ENCODE results near the gene ISX. TPM values are rescaled to one million over a fixed set of nuclear protein-coding genes. Genes with fewer than 3 reads are reported as not detected.

The ISX gene
- total and polyA plus RNA-seq, 10 of the 15 experiments (the other 5 are each of a cell fraction or from before 2014, with no cell fraction given) = 0.05 to 0.66 (median 0.25) TPM

GRCh38 chr22:35074583-35074982 is 8.6 kb downstream of the ISX start:
- intact Hi-C loops (cut with micrococcal nuclease; ENCODE audit: unreplicated experiment) = no loop called here

More at GRCh38 chr22:35074583-35074982, 8.6 kb downstream of the ISX start:
- FAIRE-seq (no peak), ATAC-seq (no peak), DNase-seq (ENCODE audit: low read depth, low spot score) (no peak)
- Histone ChIP-seq H4K20me1 (ENCODE audit: control insufficient read depth, insufficient read depth) (no peaks in the 10 kb centered on the region), H3K4me1 (ENCODE audit: control insufficient read depth, insufficient read depth, low read length) (peaks cover 5% of the 10 kb centered on the region; the same call in 1 of the 2 replicates), H3K4me3 (no peak overlapping the region), H3K4me2 (ENCODE audit: control insufficient read depth, insufficient read depth) (no peak overlapping the region), H3K9ac (ENCODE audit: control insufficient read depth, insufficient read depth, low read length) (no peak overlapping the region), H2AFZ (ENCODE audit: control insufficient read depth, low read depth, low read length) (peak overlapping the region; percentile 44; the same call in 1 of the 2 replicates), H3K27me3 (replicated peaks in 1 of 2; ENCODE audit: control insufficient read depth in 2 of 2, insufficient read depth in 2 of 2, low read length in 1 of 2) (no peaks in the 10 kb centered on the region), H3K79me2 (ENCODE audit: control insufficient read depth, insufficient read depth, low read length) (no peaks in the 10 kb centered on the region), H3K27ac (ENCODE audit: control insufficient read depth, insufficient read depth) (no peak overlapping the region), H3K36me3 (ENCODE audit: control insufficient read depth in 2 of 2, insufficient read depth in 2 of 2, low read length in 1 of 2) (no peaks in the 10 kb centered on the region), H3K9me3 (replicated peaks; ENCODE audit: control insufficient read depth, insufficient read depth, low read length) (no peaks in the 10 kb centered on the region; the same call in 2 of the 3 replicates)
- BruUV-seq (replicated peaks) = TSS peak; percentile 36
- ChIA-PET POLR2A (no interaction called here), RAD21 (ENCODE audit: unreplicated experiment) (no interaction called here), CTCF (no interaction called here), SMC1A (ENCODE audit: uncharacterized antibody, unreplicated experiment) (interaction anchor here (1.4 kb wide), 1 partner anchor 54 kb away, joined by 3 read pairs; no protein-coding TSS in a partner anchor)
- 41% methylated on average over 4 of the region's 4 CpGs for WGBS (ENCODE audit: insufficient coverage, insufficient replicate concordance, low lambda C conversion rate, missing lambda C conversion rate)
- in situ Hi-C loops (cut with MboI) = no loop called here
- TF ChIP-seq EP300 (IDR thresholded peaks at IDR 0.05; ENCODE audit: borderline replicate concordance in 1 of 2, control insufficient read depth in 1 of 2, low read depth in 2 of 2, low read length in 2 of 2) = no peak
- TF ChIP-seq GABPA (IDR thresholded peaks at IDR 0.05; ENCODE audit: low read depth) = peak; percentile 89
- TF ChIP-seq ZBTB40 (IDR thresholded peaks at IDR 0.05; ENCODE audit: borderline replicate concordance) = peak; percentile 76
- TF ChIP-seq ZBTB11 (CRISPR knock-in tag; IDR thresholded peaks at IDR 0.05) = peak; percentile 81

Measured in GM12878 (cell line).